Measurements from ENCODE around the gene PLS3. TPM values are rescaled to one million over a fixed set of nuclear protein-coding genes. Genes with fewer than 3 reads are reported as not detected.

Gene PLS3
- total RNA-seq, 1 donor from 2014 or later: 60.8 TPM

DNA sequence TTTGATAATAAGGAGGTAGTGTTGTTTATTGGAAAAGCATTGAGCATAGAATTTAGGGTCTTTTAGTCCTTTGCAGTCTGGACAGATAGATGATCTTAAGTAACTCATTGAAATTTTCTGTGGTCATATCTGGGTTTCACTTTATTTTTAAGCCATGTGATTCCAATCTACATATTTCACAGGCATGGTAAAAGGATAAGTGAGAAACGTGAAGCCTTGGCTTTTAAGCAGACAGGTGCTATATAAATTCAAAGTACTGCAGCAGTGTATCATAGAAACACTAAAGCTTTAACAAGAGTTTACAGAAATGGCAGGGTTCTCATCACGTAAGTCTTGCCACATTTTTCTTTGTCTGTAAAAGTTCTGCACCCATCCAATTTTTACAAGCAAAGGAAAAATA lies 4.9 kb downstream of the PLS3 start:
- DNase-seq (ENCODE audit: low read depth): no peak

DNA sequence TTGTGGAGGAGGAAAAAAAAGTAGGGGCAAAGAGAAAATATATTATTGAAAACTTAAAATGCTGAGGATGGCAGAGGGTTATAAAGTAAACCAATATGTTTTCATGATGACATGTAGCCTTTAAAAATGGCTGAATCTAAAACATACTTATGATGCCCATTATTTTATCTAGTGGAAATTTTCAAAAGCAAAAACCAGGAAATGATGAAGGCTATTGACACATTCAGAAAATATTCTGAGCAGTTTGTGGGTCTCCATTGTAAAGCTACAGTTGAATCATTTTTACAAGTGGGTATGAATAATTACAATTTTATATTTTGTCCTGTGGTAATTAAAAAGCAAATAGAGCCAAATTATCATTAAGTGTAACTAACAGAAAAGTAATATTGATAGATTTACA lies 10.7 kb downstream of the PLS3 start:
- DNase-seq (ENCODE audit: low read depth): no peak

DNA sequence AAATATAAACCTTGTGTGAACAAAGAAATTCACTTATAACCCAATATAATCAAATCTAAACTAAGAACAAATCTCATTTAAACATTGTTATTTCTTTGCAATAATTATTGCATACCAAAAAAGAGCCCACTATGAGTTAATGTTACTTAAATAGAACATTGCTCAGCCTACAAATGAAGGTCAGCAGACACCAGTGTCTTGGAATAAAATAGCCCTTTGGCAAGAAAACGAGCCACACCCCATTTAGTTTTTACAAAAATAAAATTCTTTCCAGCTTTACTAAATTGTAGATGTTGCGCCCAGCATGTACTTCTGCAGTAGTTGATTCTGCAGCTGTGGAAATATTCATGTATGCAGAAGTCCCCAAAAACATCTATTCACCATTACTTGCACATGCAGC lies 12.2 kb downstream of the PLS3 start:
- no peak for DNase-seq (ENCODE audit: low read depth)

DNA sequence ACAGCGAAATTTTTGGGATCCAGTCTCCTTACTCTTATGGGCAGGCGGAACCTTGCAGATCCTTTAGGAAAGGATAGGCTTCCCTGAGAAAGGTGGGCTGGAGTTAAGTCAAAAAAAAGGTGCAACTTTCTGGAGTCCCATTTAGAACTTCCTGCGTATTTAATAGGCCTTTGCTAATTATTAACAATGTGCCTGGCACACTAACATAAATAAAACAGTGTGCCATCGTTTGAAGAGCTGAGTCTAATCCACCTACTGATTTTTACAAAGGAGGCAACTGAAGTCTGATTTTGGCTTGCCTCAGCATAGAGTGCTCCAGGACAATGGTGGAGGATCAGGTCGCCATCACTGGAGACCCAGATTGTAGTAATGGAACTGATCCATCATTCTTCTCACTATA lies 15.7 kb downstream of the PLS3 start:
- DNase-seq (ENCODE audit: low read depth): no peak

DNA sequence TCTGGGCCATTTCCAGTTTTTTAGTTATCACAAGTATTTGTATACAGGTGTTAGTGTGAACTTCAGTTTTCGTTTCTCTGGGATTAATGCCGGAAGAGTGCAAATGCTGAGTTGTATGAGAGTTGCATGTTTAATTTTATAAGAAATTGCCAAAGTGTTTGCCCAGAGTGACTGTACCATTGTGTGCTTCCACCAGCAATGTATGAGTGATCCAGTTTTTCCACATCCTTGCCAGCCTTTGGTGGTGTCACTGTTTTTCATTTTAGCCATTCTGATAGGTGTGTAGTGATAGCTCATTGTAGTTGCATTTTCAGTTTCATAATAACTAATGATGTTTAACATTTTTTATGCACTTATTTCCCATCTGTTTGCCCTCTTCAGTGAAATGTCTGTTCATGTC lies 18.4 kb downstream of the PLS3 start:
- no peak for DNase-seq (ENCODE audit: low read depth)

DNA sequence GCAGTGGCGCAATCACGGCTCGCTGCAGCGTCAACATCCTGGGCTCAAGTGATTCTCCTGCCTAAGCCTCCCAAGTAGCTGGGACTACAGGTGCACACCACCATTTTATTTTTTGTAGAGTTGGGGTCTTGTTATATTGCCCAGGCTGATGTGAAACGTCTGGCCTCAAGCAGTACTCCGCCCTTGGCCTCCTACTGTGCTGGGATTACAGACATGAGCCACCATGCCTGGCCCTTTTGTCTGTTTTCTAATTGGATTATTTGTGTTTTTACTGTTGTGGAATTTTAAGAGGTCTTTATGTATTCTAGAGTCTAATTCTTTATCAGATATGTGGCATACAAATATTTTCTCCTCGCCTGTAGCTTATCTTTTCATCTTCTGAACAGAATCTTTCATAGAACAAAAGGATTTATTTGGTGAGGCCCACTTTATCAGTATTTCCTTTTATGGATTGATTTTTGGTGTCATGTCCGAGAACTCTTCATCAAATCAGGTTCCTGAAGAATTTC lies 18.9 kb downstream of the PLS3 start:
- no peak for DNase-seq (ENCODE audit: low read depth)

DNA sequence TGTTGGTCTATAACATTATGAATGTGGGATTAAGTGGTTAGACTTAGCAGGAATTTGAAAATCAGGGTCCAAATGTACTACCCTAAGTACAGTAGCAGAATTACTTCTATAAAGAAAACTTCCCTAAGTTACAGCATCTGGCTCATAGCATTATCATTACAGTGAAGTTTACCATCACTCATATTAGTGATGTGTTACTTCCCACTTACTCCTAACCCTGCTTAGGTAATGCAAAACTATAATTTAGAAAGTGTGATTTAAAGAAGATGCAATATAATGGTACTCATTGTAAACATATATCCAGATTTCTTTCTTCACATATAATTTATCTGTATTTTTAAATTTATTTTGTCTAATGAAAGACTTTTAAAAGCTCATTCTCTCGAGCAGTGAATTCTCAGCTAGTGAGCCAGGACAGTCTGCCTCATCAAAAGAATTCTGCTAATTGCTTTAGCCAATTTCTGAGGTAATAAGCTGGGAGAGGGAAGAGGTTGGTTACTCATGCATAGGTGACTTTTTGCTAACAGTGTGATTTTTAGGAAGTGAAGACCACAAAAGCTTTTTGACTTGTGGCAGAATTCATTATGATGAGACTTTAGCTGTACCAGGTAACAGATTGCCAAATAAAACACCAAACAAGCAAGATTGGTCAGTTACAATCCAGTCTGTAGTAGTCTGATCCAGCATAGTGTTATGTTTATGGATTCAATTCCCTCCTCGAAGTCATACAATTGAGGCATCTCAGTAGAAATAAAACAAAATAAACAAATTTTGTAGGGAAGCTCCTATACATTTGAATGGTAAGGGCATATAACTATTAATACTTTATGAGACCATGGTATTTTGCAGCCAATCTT lies 21.0 kb downstream of the PLS3 start:
- DNase-seq (ENCODE audit: low read depth): no peak

DNA sequence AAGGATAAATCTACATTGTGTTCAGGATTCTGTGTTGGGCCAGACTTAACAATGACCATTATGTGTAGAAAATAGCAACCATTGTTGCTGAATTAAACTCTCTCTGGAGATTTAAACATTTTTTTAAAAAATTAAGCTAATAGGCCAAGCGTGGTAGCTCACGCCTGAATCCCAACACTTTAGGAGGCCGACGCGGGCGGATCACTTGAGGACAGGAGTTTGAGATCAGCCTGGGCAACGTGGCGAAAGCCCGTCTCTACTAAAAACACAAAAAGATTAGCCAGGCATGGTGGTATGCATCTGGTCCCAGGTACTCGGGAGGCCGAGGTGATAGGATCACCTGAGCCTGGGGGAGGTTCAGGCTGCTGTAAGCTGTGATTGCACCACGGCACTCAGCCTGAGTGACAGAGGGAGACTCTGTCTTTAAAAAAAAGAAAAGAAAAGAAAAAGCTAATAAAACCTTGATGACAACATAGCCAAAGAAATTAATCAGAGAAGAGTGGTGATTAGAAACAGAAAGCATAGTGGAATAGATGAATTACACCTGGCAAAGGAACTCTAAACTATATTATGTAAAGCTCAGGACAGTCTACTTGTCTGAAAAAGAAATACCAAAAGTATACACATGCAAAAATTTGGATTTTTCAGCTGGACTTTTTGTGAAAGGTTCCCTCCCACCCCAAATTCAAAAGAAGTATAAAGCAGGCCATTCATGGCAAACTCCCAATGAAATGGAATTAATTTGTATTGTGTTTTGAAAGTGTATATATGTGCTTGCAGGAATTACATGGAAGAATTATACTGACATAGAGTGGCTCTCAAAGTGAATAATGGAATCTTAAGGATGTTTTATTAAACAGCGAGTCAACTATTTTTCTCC lies 21.9 kb downstream of the PLS3 start:
- DNase-seq (ENCODE audit: low read depth): no peak

DNA sequence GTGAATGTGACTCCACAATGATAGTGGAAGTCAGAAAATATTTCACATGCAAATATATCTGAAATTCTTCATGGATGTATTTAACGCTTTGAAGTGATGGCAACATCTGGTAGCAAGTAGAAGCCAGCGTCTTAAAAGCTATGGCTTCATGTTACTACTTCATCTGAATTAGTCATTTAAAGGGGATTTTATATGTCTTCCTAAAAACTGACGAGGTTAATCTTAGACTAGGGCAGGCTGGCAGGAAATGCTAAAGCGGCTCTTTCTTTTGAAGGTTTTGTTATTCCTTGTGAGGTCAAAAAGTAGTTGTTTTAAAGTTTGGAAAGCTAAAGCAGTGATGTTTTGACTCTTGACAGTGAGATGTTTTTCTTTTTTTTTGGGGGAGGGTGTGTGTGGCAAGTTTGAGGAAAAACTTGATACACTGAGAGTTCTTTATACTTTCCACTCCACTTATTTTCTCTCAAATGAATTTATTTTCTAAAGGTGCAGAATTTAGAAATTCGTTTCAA lies 22.6 kb downstream of the PLS3 start:
- peak; percentile 30 for DNase-seq (ENCODE audit: low read depth)

DNA sequence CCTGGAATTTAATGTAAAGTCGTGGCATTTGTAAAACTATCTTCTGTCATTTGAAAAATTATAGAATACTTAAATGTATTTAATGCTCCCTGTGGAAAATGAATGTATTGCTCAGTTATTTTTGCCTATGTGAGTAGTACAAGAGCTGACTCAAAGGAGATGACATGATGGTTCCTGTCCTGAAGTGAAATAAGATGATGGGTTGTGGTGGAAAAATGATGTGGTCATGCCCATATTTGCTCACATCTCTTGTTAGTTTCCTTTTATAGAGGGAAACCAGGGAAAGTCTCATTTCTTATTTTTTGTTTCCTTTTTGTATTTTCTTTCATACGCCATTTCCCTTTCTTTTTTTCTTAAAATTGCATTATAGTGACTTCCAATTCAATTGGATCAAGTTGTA lies 23.7 kb downstream of the PLS3 start:
- no peak for DNase-seq (ENCODE audit: low read depth)

DNA sequence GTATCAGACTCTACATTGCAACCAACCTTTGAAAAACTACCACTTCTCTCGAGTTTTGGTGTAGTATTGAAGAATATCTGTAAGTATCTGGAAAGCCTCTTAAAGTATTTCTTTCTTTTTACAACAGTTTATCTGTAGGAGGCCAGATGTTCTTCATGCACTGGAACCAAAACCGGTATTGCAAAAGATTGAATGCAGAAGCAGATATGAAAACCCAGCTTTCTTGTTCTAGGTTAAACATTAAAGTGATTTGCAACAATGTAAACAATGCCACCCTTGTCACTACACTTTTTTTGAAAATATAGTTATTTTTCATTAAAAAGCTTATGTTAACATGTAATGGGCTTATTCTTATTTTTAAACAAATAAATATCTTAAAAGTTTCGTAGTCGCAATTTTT lies 27.2 kb downstream of the PLS3 start:
- no peak for DNase-seq (ENCODE audit: low read depth)

DNA sequence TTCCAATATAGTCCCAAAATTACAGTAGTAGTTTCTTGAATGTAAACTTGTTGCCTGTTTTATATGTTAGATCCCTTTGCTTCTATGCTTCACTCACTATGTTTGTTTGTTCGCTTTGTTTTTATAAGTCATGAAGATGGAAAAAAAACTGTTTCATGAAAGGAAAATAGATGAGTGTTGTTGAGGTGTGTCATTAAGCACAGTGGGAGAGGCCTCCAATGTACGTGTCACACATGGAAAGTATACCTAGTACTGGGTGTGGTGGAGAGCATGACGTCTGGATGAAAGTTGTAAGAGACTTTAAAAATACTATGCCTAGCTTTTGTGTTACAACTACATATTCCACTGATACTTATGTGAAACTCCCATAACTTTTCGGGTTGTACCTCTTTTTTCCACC lies 28.4 kb downstream of the PLS3 start:
- DNase-seq (ENCODE audit: low read depth): no peak

DNA sequence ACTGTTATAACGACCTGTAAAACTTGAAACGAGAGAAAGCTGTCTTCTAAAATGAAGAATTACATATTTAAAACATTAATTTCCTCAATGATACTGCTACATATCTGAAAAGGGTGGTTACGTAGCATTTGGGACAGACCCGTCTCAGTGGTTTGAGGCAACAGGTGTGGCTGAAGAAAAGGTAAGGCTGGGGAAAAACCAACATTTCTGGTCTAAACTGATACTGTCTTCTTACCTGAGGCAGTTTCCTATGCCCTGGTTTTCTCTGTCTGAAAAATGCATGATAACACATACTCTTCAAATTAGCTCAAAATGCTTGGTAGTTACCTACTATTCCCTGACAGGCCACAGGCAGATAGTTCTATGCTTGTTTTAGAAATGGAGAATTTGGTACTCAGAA lies 30.4 kb downstream of the PLS3 start:
- no peak for DNase-seq (ENCODE audit: low read depth)

DNA sequence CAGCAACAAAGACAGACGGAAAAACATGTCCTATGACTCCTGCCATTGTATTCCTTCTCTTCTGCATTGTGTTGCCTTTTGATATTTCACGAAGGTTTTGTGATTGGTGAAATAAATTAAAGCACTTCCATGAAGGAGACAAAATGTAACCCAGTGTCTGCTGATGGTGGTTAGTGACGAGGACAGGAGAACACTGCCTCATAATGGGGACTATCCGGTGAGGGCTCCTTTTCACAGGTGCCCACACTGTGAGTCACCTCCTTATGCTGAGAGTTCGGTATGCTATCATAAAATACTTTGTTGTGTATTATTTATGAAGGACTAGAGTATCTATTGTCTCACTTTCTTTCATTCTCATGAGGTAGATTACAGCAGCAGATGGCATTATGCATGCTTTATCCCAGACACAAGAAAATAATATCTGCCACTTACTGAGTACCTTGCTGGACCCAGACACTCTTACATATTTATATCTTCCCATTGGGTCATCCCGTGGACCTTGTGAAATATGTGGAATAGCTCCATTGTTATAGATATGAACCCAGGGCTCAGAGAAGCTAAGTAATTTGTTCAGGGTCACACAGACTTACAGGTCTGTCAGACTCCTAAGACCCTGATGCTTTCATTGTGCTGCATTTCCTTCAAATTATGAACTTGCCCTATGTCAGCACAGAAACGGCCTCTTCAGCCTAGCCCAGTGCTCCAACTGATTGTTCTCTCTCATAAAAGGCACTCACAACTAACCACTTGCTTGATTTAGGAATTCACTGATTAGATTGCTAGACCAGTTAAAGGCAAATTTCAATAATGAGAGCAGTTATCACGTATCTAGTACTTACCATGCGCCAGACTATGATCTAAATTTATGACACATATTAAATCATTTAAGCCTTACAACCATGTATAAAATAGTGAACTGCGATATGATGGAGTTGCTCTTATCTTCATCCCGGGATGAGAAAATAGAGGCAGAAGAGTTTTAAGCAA lies 31.2 kb downstream of the PLS3 start:
- DNase-seq (ENCODE audit: low read depth): no peak

DNA sequence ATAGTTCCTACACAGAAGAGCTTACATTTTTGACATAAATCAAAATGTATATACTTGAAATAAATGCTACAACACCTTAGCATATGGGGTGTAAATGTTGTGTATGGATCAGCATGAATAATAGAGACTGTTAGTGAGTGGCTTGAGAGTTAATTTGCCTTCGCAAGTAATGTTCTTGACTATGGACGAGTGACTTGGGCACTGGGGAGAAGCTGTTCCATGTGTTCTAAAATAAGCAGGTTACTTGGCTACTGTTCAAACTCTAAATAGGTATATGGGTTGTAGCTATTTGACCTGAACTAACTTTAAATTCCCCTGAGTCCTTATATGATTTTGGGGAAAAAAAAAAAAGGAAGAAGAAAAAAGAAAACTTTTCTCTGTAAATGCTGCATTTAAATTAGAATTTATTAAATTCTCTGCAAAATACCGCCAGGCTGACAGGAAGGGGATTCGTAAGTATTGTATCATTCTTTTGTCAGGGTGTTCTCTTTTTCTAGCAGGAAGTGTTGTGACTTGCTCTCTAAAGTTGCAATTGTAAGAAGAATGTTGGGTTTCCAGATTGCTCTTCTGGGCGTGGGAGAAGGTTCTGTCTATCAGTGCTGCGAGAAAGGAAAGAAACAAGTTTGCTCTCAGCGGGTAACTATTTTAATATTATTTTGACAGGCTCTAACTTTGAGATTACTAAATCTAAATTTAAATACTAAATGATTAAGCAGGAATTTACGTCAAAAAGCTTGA lies 32.2 kb downstream of the PLS3 start:
- no peak for DNase-seq (ENCODE audit: low read depth)

DNA sequence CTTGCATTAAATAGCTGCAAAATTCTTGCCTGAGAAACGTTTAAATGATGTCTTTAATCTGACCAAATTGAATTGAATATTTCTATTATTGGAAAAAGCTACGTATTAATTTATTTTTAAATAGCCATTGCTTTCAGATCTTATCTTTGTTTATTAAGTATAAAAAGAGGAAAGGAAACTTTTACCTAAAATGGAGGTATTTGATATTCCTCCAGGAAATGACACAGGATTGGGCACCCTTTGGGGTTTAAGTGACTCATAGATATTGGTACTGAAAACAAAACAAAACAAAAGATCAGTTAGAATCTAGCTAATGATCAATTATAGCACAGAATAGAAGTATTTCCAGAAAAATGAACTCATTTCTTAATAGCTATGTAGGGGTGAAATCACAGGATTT lies 34.1 kb downstream of the PLS3 start:
- no peak for DNase-seq (ENCODE audit: low read depth)

DNA sequence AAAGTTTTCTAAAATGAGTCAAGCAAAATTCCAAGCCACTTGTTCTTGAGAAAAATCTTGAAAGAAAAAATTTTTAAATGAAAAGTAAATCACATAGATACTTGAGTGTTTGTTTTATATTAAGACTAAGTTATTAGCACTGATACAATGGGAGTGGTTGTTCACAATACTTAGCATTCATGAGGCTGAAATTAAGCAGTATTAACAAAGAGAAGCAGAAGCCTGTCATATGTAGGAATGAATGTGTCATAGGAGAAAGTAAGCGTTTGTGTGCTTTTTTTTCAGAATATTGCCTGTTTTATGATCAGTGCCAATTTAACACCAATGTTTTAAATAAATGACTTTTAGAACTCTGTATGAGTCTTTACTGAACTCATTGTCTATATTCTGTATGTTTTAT lies 37.6 kb downstream of the PLS3 start:
- no peak for DNase-seq (ENCODE audit: low read depth)

DNA sequence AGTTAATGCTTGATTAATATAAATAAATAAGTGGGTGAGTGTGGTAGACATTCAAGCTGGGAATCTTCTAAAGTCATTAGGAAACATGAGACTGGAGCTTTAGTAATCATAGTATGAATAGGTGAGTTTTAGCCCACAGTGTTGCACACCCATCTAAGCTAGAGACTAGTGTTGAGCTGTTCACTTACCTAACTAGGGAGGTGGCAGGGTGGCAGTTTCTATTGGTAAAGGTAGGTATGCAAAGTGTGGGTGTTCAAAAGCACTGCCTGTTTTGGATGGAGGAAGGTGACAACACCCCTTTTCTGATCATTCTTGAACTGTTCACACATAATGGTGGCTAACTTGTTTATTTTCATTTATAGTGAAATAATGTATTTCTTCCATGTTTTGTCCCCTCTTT lies 41.3 kb downstream of the PLS3 start:
- no peak for DNase-seq (ENCODE audit: low read depth)

DNA sequence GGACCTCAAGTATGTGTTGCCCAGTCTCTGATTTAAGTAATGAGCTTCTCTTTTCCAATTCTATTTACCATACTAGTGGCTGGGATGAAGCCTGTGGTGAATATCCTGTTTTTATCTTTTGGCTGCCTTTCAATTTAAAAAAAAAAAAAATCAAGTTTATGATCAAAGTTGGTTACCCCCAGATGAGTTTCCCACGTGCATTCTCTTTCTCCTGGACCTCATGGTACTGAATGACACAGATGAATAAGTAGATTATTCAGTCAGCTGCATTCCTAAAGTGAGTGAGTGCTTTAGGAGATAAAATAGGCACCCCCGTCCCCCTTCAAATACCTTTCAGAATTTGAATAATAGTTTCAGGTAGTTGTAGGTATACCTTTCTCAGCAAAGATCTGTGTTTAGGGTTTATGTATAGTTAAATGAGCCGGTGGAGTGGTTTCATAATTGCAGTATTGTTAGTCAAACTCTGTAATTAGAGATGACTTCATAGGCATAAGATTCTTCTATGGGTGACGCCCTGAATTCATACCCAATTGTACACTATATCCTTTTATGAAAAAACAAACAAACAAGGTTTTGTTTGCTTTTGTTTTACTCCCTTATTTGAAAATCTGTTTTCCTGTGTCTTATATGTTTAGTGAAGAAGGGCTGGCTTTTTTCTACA lies 41.9 kb downstream of the PLS3 start:
- no peak for DNase-seq (ENCODE audit: low read depth)

Measured in myocyte (in vitro differentiated cells).